SK-N-SH (cell line): ENCODE measurements around the gene VEGFD. TPM values are rescaled to one million over a fixed set of nuclear protein-coding genes. Genes with fewer than 3 reads are reported as not detected.

Source experiments
- CTCF ChIA-PET: fragments of 300-600, 350-600 bp; formaldehyde crosslinking; extraction: SDS; loops from one replicate; lab custom pipeline; 2021; lab: Yijun Ruan, JAX
- POLR2A ChIA-PET: fragments of 350-600 bp; sonication (Branson Sonifier 250); formaldehyde crosslinking; extraction: SDS; loops from one replicate; lab custom pipeline; 2020; ENCODE audit warnings: antibody characterized with exemption, inconsistent platforms; lab: Yijun Ruan, JAX
- DNase-seq: peaks from one replicate; pipeline ENCODE4 v3.0.0; 2012
- H2AFZ ChIP-seq: fragments of 200-600 bp; sonication (generic); 2 replicates; pipeline ENCODE4 v1.8.1; 2016; ENCODE audit warnings: antibody characterized with exemption, mild to moderate bottlenecking, low read depth
- H3F3A ChIP-seq: fragments of 200-600 bp; sonication (generic); replicated peaks from 2 replicates; pipeline ENCODE3; 2016; ENCODE audit warnings: antibody characterized with exemption, mild to moderate bottlenecking; ENCODE audit not compliant: insufficient read depth
- H3K27ac ChIP-seq, 2 experiments: fragments of 200-500 bp in 1 of 2; fragments of 200-600 bp in 1 of 2; sonication (Bioruptor generic) in 1 of 2; sonication (generic), shearing (Covaris generic) in 1 of 2; 2 replicates each; pipeline versions ENCODE4 v1.5.1 to v1.6.1; 2014 to 2016; ENCODE audit warnings: low read depth in 2 of 2, inconsistent platforms in 1 of 2, low read length in 1 of 2, mild to moderate bottlenecking in 1 of 2, mixed read lengths in 1 of 2
- H3K27me3 ChIP-seq: fragments of 200-600 bp; sonication (generic), shearing (Covaris generic); 2 replicates; pipeline ENCODE4 v1.6.1; 2016; ENCODE audit warnings: mixed run types; ENCODE audit not compliant: insufficient read depth
- H3K36me3 ChIP-seq, 2 experiments: fragments of 200-500 bp in 1 of 2; fragments of 200-600 bp in 1 of 2; sonication (Bioruptor generic) in 1 of 2; sonication (generic) in 1 of 2; replicated peaks in 1 of 2; 2 replicates each; pipeline versions ENCODE3 to v1.5.1; 2014 to 2016; ENCODE audit warnings: low read length in 1 of 2, mild to moderate bottlenecking in 1 of 2; ENCODE audit not compliant: insufficient read depth in 2 of 2, control insufficient read depth in 1 of 2
- H3K4me1 ChIP-seq, 2 experiments: fragments of 200-500 bp in 1 of 2; fragments of 200-600 bp in 1 of 2; sonication (Bioruptor generic) in 1 of 2; sonication (generic), shearing (Covaris generic) in 1 of 2; 2 replicates each; pipeline versions ENCODE4 v1.5.1 to v1.6.1; 2014 to 2016; ENCODE audit warnings: low read depth in 1 of 2, low read length in 1 of 2, mixed run types in 1 of 2; ENCODE audit not compliant: insufficient read depth in 2 of 2, control insufficient read depth in 1 of 2
- H3K4me2 ChIP-seq: fragments of 200-600 bp; sonication (generic), shearing (Covaris generic); 2 replicates; pipeline ENCODE4 v1.6.1; 2017; ENCODE audit warnings: mixed run types
- H3K4me3 ChIP-seq, 2 experiments: fragments of 200-500 bp in 1 of 2; fragments of 200-600 bp in 1 of 2; sonication (Bioruptor generic) in 1 of 2; sonication (generic), shearing (Covaris generic) in 1 of 2; 2 replicates each; pipeline versions ENCODE4 v1.5.1 to v1.8.1; 2014 to 2016; ENCODE audit warnings: low read depth in 2 of 2, inconsistent platforms in 1 of 2, low read length in 1 of 2, mild to moderate bottlenecking in 1 of 2, mixed read lengths in 1 of 2, moderate library complexity in 1 of 2
- H3K79me2 ChIP-seq: fragments of 200-600 bp; sonication (generic); 2 replicates; pipeline ENCODE4 v1.8.1; 2017; ENCODE audit warnings: mild to moderate bottlenecking; ENCODE audit not compliant: insufficient read depth
- H3K9ac ChIP-seq: fragments of 200-600 bp; sonication (generic); 2 replicates; pipeline ENCODE4 v1.6.1; 2017; ENCODE audit warnings: mixed run types
- H3K9me2 ChIP-seq: fragments of 200-600 bp; sonication (generic); 2 replicates; pipeline ENCODE4 v1.6.1; 2017; ENCODE audit warnings: mixed run types
- H3K9me3 ChIP-seq: fragments of 200-600 bp; sonication (generic); 2 replicates; pipeline ENCODE4 v1.6.1; 2017; ENCODE audit warnings: mixed run types, mild to moderate bottlenecking, moderate library complexity
- H4K20me1 ChIP-seq: fragments of 200-600 bp; sonication (generic); 2 replicates; pipeline ENCODE4 v1.6.1; 2017; ENCODE audit warnings: mild to moderate bottlenecking, mixed run types; ENCODE audit not compliant: insufficient read depth
- CTCF ChIP-seq: fragments of 200-600 bp; sonication (generic); IDR thresholded peaks from 2 replicates; pipeline ENCODE4 v1.6.1; 2017; ENCODE audit warnings: antibody characterized with exemption, mild to moderate bottlenecking, moderate library complexity
- ELF1 ChIP-seq: IDR thresholded peaks from 2 replicates; pipeline ENCODE4 v1.4.0; 2012
- EP300 ChIP-seq, 2 experiments: IDR thresholded peaks; 2 replicates each; pipeline versions ENCODE4 v1.4.0 to v1.6.1; 2012; ENCODE audit warnings: borderline replicate concordance in 1 of 2, low read depth in 1 of 2, low read length in 1 of 2
- FOXM1 ChIP-seq: IDR thresholded peaks from 2 replicates; pipeline ENCODE4 v1.4.0; 2012; ENCODE audit warnings: low read depth, mild to moderate bottlenecking
- GATA2 ChIP-seq: sonication (generic); formaldehyde crosslinking; IDR thresholded peaks from 2 replicates; pipeline ENCODE4 v1.5.0; 2020; ENCODE audit warnings: mild to moderate bottlenecking, missing genetic modification reagents
- POLR2AphosphoS5 ChIP-seq: IDR thresholded peaks from 2 replicates; pipeline ENCODE4 v1.6.1; 2012; ENCODE audit warnings: low read depth, low read length
- REST ChIP-seq: IDR thresholded peaks from 2 replicates; pipeline ENCODE4 v1.6.1; 2012; ENCODE audit warnings: mild to moderate bottlenecking, low read depth, low read length, moderate library complexity
- RFX5 ChIP-seq: IDR thresholded peaks from 2 replicates; pipeline ENCODE4 v1.6.1; 2012; ENCODE audit warnings: mild to moderate bottlenecking, improper control_type of control experiment, low read length
- RXRA ChIP-seq: IDR thresholded peaks from 2 replicates; pipeline ENCODE4 v1.4.0; 2012; ENCODE audit warnings: low read depth, mild to moderate bottlenecking, borderline replicate concordance
- SIN3A ChIP-seq: IDR thresholded peaks from 2 replicates; pipeline ENCODE4 v1.6.1; 2012; ENCODE audit warnings: low read depth, mild to moderate bottlenecking, low read length, moderate library complexity, borderline replicate concordance
- SMC3 ChIP-seq: IDR thresholded peaks from 2 replicates; pipeline ENCODE4 v1.6.1; 2012; ENCODE audit warnings: low read depth, low read length, improper control_type of control experiment
- TEAD4 ChIP-seq: IDR thresholded peaks from 2 replicates; pipeline ENCODE4 v1.4.0; 2012; ENCODE audit warnings: mild to moderate bottlenecking, borderline replicate concordance; ENCODE audit not compliant: insufficient read depth
- YY1 ChIP-seq: IDR thresholded peaks from 2 replicates; pipeline ENCODE4 v1.4.0; 2012; ENCODE audit warnings: low read depth, mild to moderate bottlenecking
- ZBTB33 ChIP-seq: IDR thresholded peaks from 2 replicates; pipeline ENCODE4 v1.4.0; 2012; ENCODE audit warnings: low read depth, borderline replicate concordance
- WGBS: methylation state at CpG from one replicate; pipeline ENCODE4 v1.1.6; 2017; ENCODE audit warnings: low lambda C conversion rate; 5-methylcytosine and 5-hydroxymethylcytosine counted together
- polyA plus RNA-seq, 3 experiments: library from polyadenylated mRNA; depleted of rRNA; stranded (reverse); fragments of >200 nt; gene quantifications; 2 replicates each; pipeline ENCODE4 v1.2.3, GENCODE V29; 2012
- TF ChIP-seq, protein P1 (sequence below): fragments of 150-350 bp; IDR thresholded peaks from 2 replicates; pipeline ENCODE4 v1.6.1; 2016; ENCODE audit warnings: mild to moderate bottlenecking, low read depth, low read length
- TF ChIP-seq, protein P2 (sequence below): IDR thresholded peaks from 2 replicates; pipeline ENCODE4; 2012

VEGFD gene
- polyA plus RNA-seq, 1 of the 3 experiments (the other 2 are of a cell fraction) = 5.3 TPM

GRCh38 chrX:15322472-15322871, 61.7 kb downstream of the VEGFD start:
- Histone ChIP-seq H3K27ac (no peak overlapping the region), H3K4me1 (no peaks in the 10 kb centered on the region), H3K79me2 (no peaks in the 10 kb centered on the region), H3K36me3 (peaks cover 18 to 22% of the 10 kb centered on the region in 2 experiments), H2AFZ (no peak overlapping the region), H3K4me3 (no peak overlapping the region), H3K27me3 (no peaks in the 10 kb centered on the region), H3K9me2 (no peaks in the 10 kb centered on the region), H3K4me2 (no peak overlapping the region), H3K9ac (no peak overlapping the region), H3K9me3 (no peaks in the 10 kb centered on the region), H3F3A (no peaks in the 10 kb centered on the region), H4K20me1 (no peaks in the 10 kb centered on the region)
- POLR2A ChIA-PET = no interaction called here
- WGBS = 43% methylated on average over 5 of the region's 5 CpGs
- CTCF ChIA-PET = no interaction called here
- TF ChIP-seq, protein P1, sequence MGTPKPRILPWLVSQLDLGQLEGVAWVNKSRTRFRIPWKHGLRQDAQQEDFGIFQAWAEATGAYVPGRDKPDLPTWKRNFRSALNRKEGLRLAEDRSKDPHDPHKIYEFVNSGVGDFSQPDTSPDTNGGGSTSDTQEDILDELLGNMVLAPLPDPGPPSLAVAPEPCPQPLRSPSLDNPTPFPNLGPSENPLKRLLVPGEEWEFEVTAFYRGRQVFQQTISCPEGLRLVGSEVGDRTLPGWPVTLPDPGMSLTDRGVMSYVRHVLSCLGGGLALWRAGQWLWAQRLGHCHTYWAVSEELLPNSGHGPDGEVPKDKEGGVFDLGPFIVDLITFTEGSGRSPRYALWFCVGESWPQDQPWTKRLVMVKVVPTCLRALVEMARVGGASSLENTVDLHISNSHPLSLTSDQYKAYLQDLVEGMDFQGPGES = no peak
- TF ChIP-seq SIN3A = no peak
- TF ChIP-seq RXRA = no peak
- no peak for TF ChIP-seq EP300 (IDR thresholded peaks at IDR 0.05; ENCODE audit: borderline replicate concordance in 1 of 2, low read depth in 1 of 2, low read length in 1 of 2)
- TF ChIP-seq, protein P2, sequence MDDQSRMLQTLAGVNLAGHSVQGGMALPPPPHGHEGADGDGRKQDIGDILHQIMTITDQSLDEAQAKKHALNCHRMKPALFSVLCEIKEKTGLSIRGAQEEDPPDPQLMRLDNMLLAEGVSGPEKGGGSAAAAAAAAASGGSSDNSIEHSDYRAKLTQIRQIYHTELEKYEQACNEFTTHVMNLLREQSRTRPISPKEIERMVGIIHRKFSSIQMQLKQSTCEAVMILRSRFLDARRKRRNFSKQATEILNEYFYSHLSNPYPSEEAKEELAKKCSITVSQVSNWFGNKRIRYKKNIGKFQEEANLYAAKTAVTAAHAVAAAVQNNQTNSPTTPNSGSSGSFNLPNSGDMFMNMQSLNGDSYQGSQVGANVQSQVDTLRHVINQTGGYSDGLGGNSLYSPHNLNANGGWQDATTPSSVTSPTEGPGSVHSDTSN = no peak
- no peak for TF ChIP-seq POLR2AphosphoS5
- no peak for TF ChIP-seq ELF1
- TF ChIP-seq CTCF = no peak
- no peak for DNase-seq

- H3K9me3 ChIP-seq = no peaks in the 10 kb centered on the region
- H3K79me2 ChIP-seq = no peaks in the 10 kb centered on the region
- H3K36me3 ChIP-seq = peaks cover 18 to 22% of the 10 kb centered on the region in 2 experiments
- no peak overlapping the region for H3K9ac ChIP-seq
- CTCF ChIA-PET = no interaction called here
- H3K4me3 ChIP-seq = no peak overlapping the region
- H3K9me2 ChIP-seq = no peaks in the 10 kb centered on the region
- H3K27ac ChIP-seq = no peak overlapping the region
- no peak overlapping the region for H3K4me2 ChIP-seq
- H3K27me3 ChIP-seq = no peaks in the 10 kb centered on the region
- no peaks in the 10 kb centered on the region for H4K20me1 ChIP-seq
- H2AFZ ChIP-seq = no peak overlapping the region
- H3K4me1 ChIP-seq = no peaks in the 10 kb centered on the region
- POLR2A ChIA-PET = no interaction called here
- no peaks in the 10 kb centered on the region for H3F3A ChIP-seq
- 82% methylated on average over 3 of the region's 3 CpGs for WGBS
- DNase-seq = no peak
- TF ChIP-seq EP300 (IDR thresholded peaks at IDR 0.05; ENCODE audit: borderline replicate concordance in 1 of 2, low read depth in 1 of 2, low read length in 1 of 2) (no peak), RFX5 (no peak), FOXM1 (no peak), TEAD4 (no peak), GATA2 (CRISPR knock-in tag) (no peak), YY1 (no peak), SMC3 (no peak), SIN3A (no peak), REST (no peak), ZBTB33 (no peak)
- TF ChIP-seq, protein P2 = no peak
Observed at GRCh38 chrX:15322072-15322471, 62.1 kb downstream of the VEGFD start.
